H9 (cell line): ENCODE measurements around the gene ARHGAP26. TPM values are rescaled to one million over a fixed set of nuclear protein-coding genes. Genes with fewer than 3 reads are reported as not detected.
A peak's percentile ranks its signal among the peaks of the same experiment; 100 is the strongest.

ENCODE experiments used
- DNase-seq: peaks from one replicate; pipeline ENCODE4 v3.0.0-alpha.2; 2017
- H2AFZ ChIP-seq: one replicate; pipeline ENCODE4 v1.6.1; 2013; ENCODE audit warnings: mild to moderate bottlenecking, low read length, control low read depth, moderate library complexity
- H2AK5ac ChIP-seq: 2 replicates; pipeline ENCODE4 v1.6.1; 2013; ENCODE audit warnings: low read length, control low read depth, mixed read lengths; ENCODE audit not compliant: insufficient read length
- H2BK120ac ChIP-seq: one replicate; pipeline ENCODE4 v1.6.1; 2013; ENCODE audit warnings: low read depth, mild to moderate bottlenecking, low read length, control low read depth, inconsistent platforms; ENCODE audit not compliant: poor library complexity, severe bottlenecking
- H2BK12ac ChIP-seq: 2 replicates; pipeline ENCODE4 v1.6.1; 2013; ENCODE audit warnings: low read length, control low read depth, mixed read lengths, low read depth; ENCODE audit not compliant: insufficient read length
- H2BK15ac ChIP-seq: 2 replicates; pipeline ENCODE4 v1.6.1; 2013; ENCODE audit warnings: low read depth, low read length, control low read depth
- H2BK20ac ChIP-seq: one replicate; pipeline ENCODE4 v1.6.1; 2013; ENCODE audit warnings: low read depth, mild to moderate bottlenecking, low read length, control low read depth, inconsistent platforms; ENCODE audit not compliant: poor library complexity, severe bottlenecking
- H2BK5ac ChIP-seq: 2 replicates; pipeline ENCODE4 v1.6.1; 2013; ENCODE audit warnings: low read length, control low read depth, mixed read lengths; ENCODE audit not compliant: insufficient read length
- H3K14ac ChIP-seq: 2 replicates; pipeline ENCODE4 v1.6.1; 2013; ENCODE audit warnings: low read length, control low read depth; ENCODE audit not compliant: insufficient read depth
- H3K18ac ChIP-seq: 2 replicates; pipeline ENCODE4 v1.6.1; 2013; ENCODE audit warnings: low read depth, mild to moderate bottlenecking, mixed read lengths, low read length, control low read depth; ENCODE audit not compliant: insufficient read length
- H3K23ac ChIP-seq: 2 replicates; pipeline ENCODE4 v1.6.1; 2013; ENCODE audit warnings: low read length, control low read depth, mixed read lengths, low read depth; ENCODE audit not compliant: insufficient read length
- H3K23me2 ChIP-seq: 2 replicates; pipeline ENCODE4 v1.6.1; 2013; ENCODE audit warnings: low read depth, mild to moderate bottlenecking, mixed read lengths, low read length, control low read depth; ENCODE audit not compliant: insufficient read length, poor library complexity, severe bottlenecking
- H3K27ac ChIP-seq: 2 replicates; pipeline ENCODE4 v1.5.1; 2013; ENCODE audit warnings: low read length, control low read depth, mixed read lengths, low read depth; ENCODE audit not compliant: insufficient read length
- H3K27me3 ChIP-seq: 2 replicates; pipeline ENCODE4 v1.6.1; 2013; ENCODE audit warnings: low read length, control low read depth, inconsistent platforms; ENCODE audit not compliant: insufficient read depth
- H3K4ac ChIP-seq: 2 replicates; pipeline ENCODE4 v1.6.1; 2013; ENCODE audit warnings: low read depth, mild to moderate bottlenecking, control low read depth, inconsistent platforms, low read length, moderate library complexity
- H3K4me1 ChIP-seq: 2 replicates; pipeline ENCODE4 v1.6.1; 2013; ENCODE audit warnings: low read length, control low read depth, inconsistent platforms; ENCODE audit not compliant: insufficient read depth
- H3K4me2 ChIP-seq: 2 replicates; pipeline ENCODE4 v1.6.1; 2013; ENCODE audit warnings: low read length, control low read depth, mixed read lengths; ENCODE audit not compliant: insufficient read length, insufficient read depth
- H3K56ac ChIP-seq: 2 replicates; pipeline ENCODE4 v1.6.1; 2013; ENCODE audit warnings: low read depth, mild to moderate bottlenecking, mixed read lengths, low read length, control low read depth; ENCODE audit not compliant: insufficient read length
- H3K79me1 ChIP-seq: 2 replicates; pipeline ENCODE4 v1.6.1; 2013; ENCODE audit warnings: low read depth, mild to moderate bottlenecking, moderate library complexity, low read length, control low read depth, inconsistent platforms; ENCODE audit not compliant: insufficient read depth, poor library complexity, severe bottlenecking
- H3K79me2 ChIP-seq: 2 replicates; pipeline ENCODE4 v1.6.1; 2013; ENCODE audit warnings: low read length, control low read depth, inconsistent platforms; ENCODE audit not compliant: insufficient read depth
- H3K9ac ChIP-seq: 2 replicates; pipeline ENCODE4 v1.6.1; 2013; ENCODE audit warnings: low read length, control low read depth, mixed read lengths; ENCODE audit not compliant: insufficient read length; ENCODE audit errors: extremely low read depth
- H3K9me3 ChIP-seq: one replicate; pipeline ENCODE4 v1.6.1; 2013; ENCODE audit warnings: low read depth, low read length, inconsistent platforms; ENCODE audit not compliant: control insufficient read depth
- H3T11ph ChIP-seq: one replicate; pipeline ENCODE4 v1.6.1; 2013; ENCODE audit warnings: mild to moderate bottlenecking, low read length, control low read depth, inconsistent platforms
- H4K20me1 ChIP-seq: one replicate; pipeline ENCODE4 v1.6.1; 2013; ENCODE audit not compliant: control insufficient read depth, insufficient read length, insufficient read depth
- H4K5ac ChIP-seq: 2 replicates; pipeline ENCODE4 v1.6.1; 2013; ENCODE audit warnings: low read depth, mild to moderate bottlenecking, mixed read lengths, low read length, control low read depth; ENCODE audit not compliant: insufficient read length
- H4K8ac ChIP-seq: replicated peaks from 2 replicates; pipeline ENCODE4 v1.6.1; 2013; ENCODE audit warnings: low read length, control low read depth, mixed read lengths, low read depth; ENCODE audit not compliant: insufficient read length
- H4K91ac ChIP-seq: 2 replicates; pipeline ENCODE4 v1.6.1; 2013; ENCODE audit warnings: low read depth, mild to moderate bottlenecking, moderate library complexity, mixed read lengths, low read length, control low read depth; ENCODE audit not compliant: insufficient read length
- H3K27ac Mint-ChIP-seq, 3 experiments: 2 replicates in 2 of 3; 3 replicates in 1 of 3; pipeline ENCODE4 v1.8.0; 2020 to 2021; ENCODE audit warnings: mixed read lengths in 3 of 3, mild to moderate bottlenecking in 1 of 3, moderate library complexity in 1 of 3
- H3K27me3 Mint-ChIP-seq: 2 replicates; pipeline ENCODE4 v1.8.0; 2021; ENCODE audit warnings: low read depth, mild to moderate bottlenecking, moderate library complexity, mixed read lengths
- H3K36me3 Mint-ChIP-seq, 3 experiments: 2 replicates in 2 of 3; 3 replicates in 1 of 3; pipeline ENCODE4 v1.8.0; 2020 to 2021; ENCODE audit warnings: low read depth in 3 of 3, mixed read lengths in 3 of 3; ENCODE audit not compliant: insufficient read depth in 1 of 3
- H3K4me1 Mint-ChIP-seq, 2 experiments: 2 replicates each; pipeline ENCODE4 v1.8.0; 2020; ENCODE audit warnings: mixed read lengths in 2 of 2
- H3K4me3 Mint-ChIP-seq, 2 experiments: 2 replicates in 1 of 2; 3 replicates in 1 of 2; pipeline ENCODE4 v1.8.0; 2020 to 2021; ENCODE audit warnings: mild to moderate bottlenecking in 2 of 2, mixed read lengths in 2 of 2, moderate library complexity in 1 of 2
- H3K9me3 Mint-ChIP-seq, 2 experiments: 2 replicates in 1 of 2; 3 replicates in 1 of 2; pipeline ENCODE4 v1.8.0; 2020; ENCODE audit warnings: mild to moderate bottlenecking in 2 of 2, mixed read lengths in 2 of 2, moderate library complexity in 1 of 2
- WGBS: extraction: QIAGEN DNeasy Blood & Tissue Kit; methylation state at CpG from one replicate; pipeline ENCODE4 v1.1.7; 2013; ENCODE audit warnings: missing lambda C conversion rate, low lambda C conversion rate, mixed read lengths; ENCODE audit not compliant: insufficient read length; ENCODE audit errors: extremely low coverage; 5-methylcytosine and 5-hydroxymethylcytosine counted together
- total RNA-seq: library from RNA; stranded (reverse); gene quantifications from 2 replicates; pipeline ENCODE4 v1.2.1, GENCODE V29; 2021
- TF ChIP-seq, protein P1 (sequence below): fragments of 200-600 bp; sonication (generic); conservative IDR thresholded peaks from 3 replicates; pipeline ENCODE4 v1.8.0; 2021; ENCODE audit warnings: antibody characterized with exemption, mild to moderate bottlenecking

The ARHGAP26 gene
- total RNA-seq, 1 experiment from 2014 or later: 13.8 TPM

GRCh38 chr5:142783601-142784341, 13.6 kb downstream of the ARHGAP26 start:
- no peak overlapping the region for H3K56ac ChIP-seq
- no CpG with 5 or more reads among the region's 9 CpGs for WGBS
- no peak overlapping the region for H3T11ph ChIP-seq
- TF ChIP-seq, protein P1, sequence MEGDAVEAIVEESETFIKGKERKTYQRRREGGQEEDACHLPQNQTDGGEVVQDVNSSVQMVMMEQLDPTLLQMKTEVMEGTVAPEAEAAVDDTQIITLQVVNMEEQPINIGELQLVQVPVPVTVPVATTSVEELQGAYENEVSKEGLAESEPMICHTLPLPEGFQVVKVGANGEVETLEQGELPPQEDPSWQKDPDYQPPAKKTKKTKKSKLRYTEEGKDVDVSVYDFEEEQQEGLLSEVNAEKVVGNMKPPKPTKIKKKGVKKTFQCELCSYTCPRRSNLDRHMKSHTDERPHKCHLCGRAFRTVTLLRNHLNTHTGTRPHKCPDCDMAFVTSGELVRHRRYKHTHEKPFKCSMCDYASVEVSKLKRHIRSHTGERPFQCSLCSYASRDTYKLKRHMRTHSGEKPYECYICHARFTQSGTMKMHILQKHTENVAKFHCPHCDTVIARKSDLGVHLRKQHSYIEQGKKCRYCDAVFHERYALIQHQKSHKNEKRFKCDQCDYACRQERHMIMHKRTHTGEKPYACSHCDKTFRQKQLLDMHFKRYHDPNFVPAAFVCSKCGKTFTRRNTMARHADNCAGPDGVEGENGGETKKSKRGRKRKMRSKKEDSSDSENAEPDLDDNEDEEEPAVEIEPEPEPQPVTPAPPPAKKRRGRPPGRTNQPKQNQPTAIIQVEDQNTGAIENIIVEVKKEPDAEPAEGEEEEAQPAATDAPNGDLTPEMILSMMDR: no peak; the same call in 2 of the 3 replicates
- Mint-ChIP-seq H3K4me3 (peak overlapping the region in 1 of 2 experiments; percentile 48; a peak in 1 of 5 replicates), H3K27ac (peak overlapping the region in 1 of 3 experiments; percentile 67; a peak in 2 of 7 replicates), H3K36me3 (no peaks in the 10 kb centered on the region; a peak in 1 of 7 replicates), H3K4me1 (peaks cover 34 to 41% of the 10 kb centered on the region in 2 experiments), H3K9me3 (no peaks in the 10 kb centered on the region), H3K27me3 (no peaks in the 10 kb centered on the region)
- peaks cover 5% of the 10 kb centered on the region for H3K4me1 ChIP-seq
- H3K4ac ChIP-seq: no peak overlapping the region
- H3K23ac ChIP-seq: no peak overlapping the region
- H3K9me3 ChIP-seq: no peaks in the 10 kb centered on the region
- no peak overlapping the region for H2AFZ ChIP-seq
- peak overlapping the region; percentile 51; the same call in 1 of the 2 replicates for H3K14ac ChIP-seq
- peaks cover 2% of the 10 kb centered on the region; the same call in 1 of the 2 replicates for H3K79me2 ChIP-seq
- no peak for DNase-seq
- no peaks in the 10 kb centered on the region for H4K20me1 ChIP-seq
- H4K8ac ChIP-seq: no peak overlapping the region
- no peak overlapping the region for H3K4me2 ChIP-seq
- no peak overlapping the region for H3K27ac ChIP-seq
- H2BK5ac ChIP-seq: no peak overlapping the region
- H3K23me2 ChIP-seq: no peaks in the 10 kb centered on the region
- no peak overlapping the region for H2AK5ac ChIP-seq
- no peak overlapping the region for H4K91ac ChIP-seq
- no peaks in the 10 kb centered on the region for H3K27me3 ChIP-seq
- H3K18ac ChIP-seq: no peak overlapping the region
- no peak overlapping the region for H2BK15ac ChIP-seq
- H2BK120ac ChIP-seq: no peak overlapping the region
- no peak overlapping the region for H2BK12ac ChIP-seq
- H2BK20ac ChIP-seq: no peak overlapping the region
- no peaks in the 10 kb centered on the region for H3K79me1 ChIP-seq
- H3K9ac ChIP-seq: no peak overlapping the region
- H4K5ac ChIP-seq: no peak overlapping the region
